ENCODE results near the gene GNG7. TPM values are rescaled to one million over a fixed set of nuclear protein-coding genes. Genes with fewer than 3 reads are reported as not detected.
"Not testable (repeated sequence)": the region's sequence is repeated elsewhere in the genome, so short reads cannot be mapped to it uniquely, and the experiment has no call there.

Gene GNG7
- total RNA-seq, 2 donors from 2014 or later: 2.1 to 4.5 TPM

GRCh38 chr19:2589441-2589840, 113.1 kb downstream of the GNG7 start:
- ATAC-seq (no peak), DNase-seq (no peak)
- H3K9me3 ChIP-seq (ENCODE audit: control insufficient read depth, low read length, poor library complexity, severe bottlenecking): no peaks in the 10 kb centered on the region
- peaks cover 5% of the 10 kb centered on the region for H3K4me1 Mint-ChIP-seq
- H3K27me3 Mint-ChIP-seq: no peaks in the 10 kb centered on the region
- H3K4me3 Mint-ChIP-seq: no peak overlapping the region
- H3K27ac Mint-ChIP-seq: peak overlapping the region; percentile 21
- peaks cover 3% of the 10 kb centered on the region for H3K36me3 Mint-ChIP-seq (ENCODE audit: low read depth)

DNA sequence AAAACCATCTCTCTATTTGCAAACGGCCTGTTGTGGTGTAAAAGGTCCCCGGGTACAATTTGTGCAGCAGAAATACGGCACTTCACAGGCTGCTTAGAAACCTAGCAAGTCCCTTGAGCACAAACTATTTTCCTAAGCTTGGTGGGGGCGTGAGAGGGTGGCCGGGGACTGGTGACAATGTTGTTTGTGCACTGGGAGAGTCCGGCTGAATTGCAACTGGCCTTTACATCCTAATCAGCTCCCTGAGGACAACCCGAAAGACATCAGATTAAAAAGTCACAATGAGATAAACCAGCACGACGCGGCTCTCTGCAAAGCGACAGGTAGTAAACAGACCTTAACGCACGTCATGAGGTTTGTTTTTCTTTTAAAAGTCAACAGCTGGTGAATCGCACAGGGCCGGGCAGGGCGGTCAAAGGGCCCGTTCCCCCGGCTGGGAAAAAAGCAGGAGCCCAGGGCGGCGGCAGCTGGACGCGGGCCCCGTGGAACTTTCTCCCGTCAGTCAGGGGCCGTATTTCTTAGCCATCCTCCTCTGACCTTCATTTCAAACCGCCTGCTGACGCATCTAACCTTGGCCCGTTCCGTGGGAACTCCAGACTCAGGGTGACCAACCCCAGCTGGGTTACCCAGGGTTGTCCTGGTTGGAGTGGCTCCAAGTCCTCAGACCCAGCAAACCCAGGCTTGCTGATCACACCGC, 114.3 kb downstream of the GNG7 start:
- H3K4me3 Mint-ChIP-seq: no peak overlapping the region
- peaks cover 3% of the 10 kb centered on the region for H3K36me3 Mint-ChIP-seq (ENCODE audit: low read depth)
- no peak for DNase-seq
- no peak for ATAC-seq
- H3K27me3 Mint-ChIP-seq: no peaks in the 10 kb centered on the region
- no peaks in the 10 kb centered on the region for H3K9me3 ChIP-seq (ENCODE audit: control insufficient read depth, low read length, poor library complexity, severe bottlenecking)
- no peak overlapping the region for H3K27ac Mint-ChIP-seq
- peaks cover 5% of the 10 kb centered on the region for H3K4me1 Mint-ChIP-seq

GRCh38 chr19:2587001-2587719, 115.3 kb downstream of the GNG7 start:
- no peak for ATAC-seq
- H3K27me3 Mint-ChIP-seq: no peaks in the 10 kb centered on the region
- H3K27ac Mint-ChIP-seq: no peak overlapping the region
- no peak for DNase-seq
- peaks cover 3% of the 10 kb centered on the region for H3K36me3 Mint-ChIP-seq (ENCODE audit: low read depth)
- H3K4me3 Mint-ChIP-seq: no peak overlapping the region
- no peaks in the 10 kb centered on the region for H3K9me3 ChIP-seq (ENCODE audit: control insufficient read depth, low read length, poor library complexity, severe bottlenecking)
- peaks cover 5% of the 10 kb centered on the region for H3K4me1 Mint-ChIP-seq

DNA sequence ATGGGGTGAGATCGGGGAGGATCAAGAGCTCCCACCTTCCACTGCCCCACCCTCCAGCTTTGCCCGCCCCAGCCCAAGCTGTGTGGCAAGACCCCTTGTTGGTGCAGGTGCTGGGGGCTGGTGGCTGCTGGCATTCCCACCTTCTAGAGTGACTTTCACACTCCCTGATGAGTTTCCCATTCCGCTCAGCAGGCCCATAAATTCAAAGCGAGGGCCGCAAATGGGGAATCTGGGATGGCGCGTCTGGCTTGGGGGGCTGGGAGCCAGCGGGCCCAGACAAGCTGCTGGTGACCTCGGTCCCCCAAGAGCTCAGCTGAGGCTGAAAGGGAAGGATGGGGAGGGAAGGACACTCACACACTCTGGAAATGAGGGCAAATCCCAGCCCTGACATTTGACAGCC, 116.3 kb downstream of the GNG7 start:
- no peaks in the 10 kb centered on the region for H3K27me3 Mint-ChIP-seq
- no peak overlapping the region for H3K4me3 Mint-ChIP-seq
- H3K4me1 Mint-ChIP-seq: peaks cover 5% of the 10 kb centered on the region
- ATAC-seq (no peak), DNase-seq (no peak)
- peaks cover 3% of the 10 kb centered on the region for H3K36me3 Mint-ChIP-seq (ENCODE audit: low read depth)
- H3K27ac Mint-ChIP-seq: no peak overlapping the region
- H3K9me3 ChIP-seq (ENCODE audit: control insufficient read depth, low read length, poor library complexity, severe bottlenecking): no peaks in the 10 kb centered on the region

DNA sequence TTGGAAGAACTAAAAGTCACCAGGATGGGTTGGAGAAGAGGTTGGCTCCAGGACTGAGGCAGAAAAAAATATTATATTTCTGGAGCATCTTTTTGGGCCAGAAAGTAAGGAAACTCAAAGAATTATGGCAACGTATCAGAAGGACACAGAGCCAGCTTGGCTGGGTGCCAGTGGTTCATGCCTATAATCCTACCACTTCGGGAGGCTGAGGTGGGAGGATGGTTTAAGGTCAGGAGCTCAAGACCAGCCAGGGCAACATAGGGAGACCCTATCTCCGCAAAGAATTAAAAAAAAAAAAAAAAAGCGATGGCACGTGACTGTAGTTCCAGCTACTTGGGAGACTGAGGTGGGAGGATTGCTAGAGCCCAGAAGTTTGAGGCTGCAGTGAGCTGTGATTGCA, 118.5 kb downstream of the GNG7 start:
- ATAC-seq (no peak), DNase-seq (no peak)
- H3K27ac Mint-ChIP-seq: no peak overlapping the region
- no peaks in the 10 kb centered on the region for H3K9me3 ChIP-seq (ENCODE audit: control insufficient read depth, low read length, poor library complexity, severe bottlenecking)
- no peaks in the 10 kb centered on the region for H3K27me3 Mint-ChIP-seq
- H3K4me3 Mint-ChIP-seq: no peak overlapping the region
- H3K4me1 Mint-ChIP-seq: peaks cover 5% of the 10 kb centered on the region
- no peaks in the 10 kb centered on the region for H3K36me3 Mint-ChIP-seq (ENCODE audit: low read depth)

- Mint-ChIP-seq H3K36me3 (ENCODE audit: low read depth) (no peaks in the 10 kb centered on the region), H3K27ac (no peak overlapping the region), H3K4me3 (no peak overlapping the region), H3K4me1 (peaks cover 2% of the 10 kb centered on the region), H3K27me3 (peaks cover 3% of the 10 kb centered on the region)
- ATAC-seq (no peak), DNase-seq (no peak)
- no peaks in the 10 kb centered on the region for H3K9me3 ChIP-seq (ENCODE audit: control insufficient read depth, low read length, poor library complexity, severe bottlenecking)
These were observed 119.2 kb downstream of the GNG7 start for GRCh38 chr19:2582984-2583956.

GRCh38 chr19:2580396-2580795, 122.1 kb downstream of the GNG7 start:
- not testable (repeated sequence) for H3K4me1 Mint-ChIP-seq

DNA sequence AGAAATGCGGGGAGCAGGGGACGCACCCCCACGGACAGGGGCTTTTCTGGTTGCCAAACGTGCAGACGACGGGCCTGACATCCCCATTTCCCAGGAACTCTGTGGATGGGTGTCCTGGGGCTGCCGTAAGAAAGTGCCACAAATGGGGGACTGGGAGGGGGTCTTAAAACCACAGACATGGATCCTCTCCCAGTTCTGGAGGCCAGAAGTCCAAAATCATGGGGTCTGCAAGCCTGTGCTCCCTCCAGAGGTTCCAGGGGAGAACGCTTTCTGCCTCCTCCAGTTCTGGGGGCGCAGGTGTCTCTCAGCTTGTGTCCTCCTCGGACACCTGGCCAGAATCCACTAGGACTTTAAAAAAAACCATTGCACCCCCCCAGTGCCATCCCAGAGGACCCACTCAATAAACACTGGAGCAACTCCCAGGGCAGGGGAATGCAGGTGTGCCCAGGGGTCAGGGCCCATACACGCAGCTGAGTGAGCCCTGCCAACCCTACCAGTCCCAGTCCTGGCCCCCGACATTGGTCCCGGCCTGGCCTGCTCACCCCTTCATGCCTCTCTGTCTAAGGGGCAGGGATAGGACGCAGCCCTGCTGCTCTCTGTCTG, 122.7 kb downstream of the GNG7 start:
- H3K27me3 Mint-ChIP-seq: peaks cover 6% of the 10 kb centered on the region
- H3K9me3 ChIP-seq (ENCODE audit: control insufficient read depth, low read length, poor library complexity, severe bottlenecking): no peaks in the 10 kb centered on the region
- no peak for DNase-seq
- ATAC-seq: no peak
- H3K4me1 Mint-ChIP-seq: peaks cover 2% of the 10 kb centered on the region
- H3K27ac Mint-ChIP-seq: no peak overlapping the region
- no peak overlapping the region for H3K4me3 Mint-ChIP-seq
- no peaks in the 10 kb centered on the region for H3K36me3 Mint-ChIP-seq (ENCODE audit: low read depth)

More at GRCh38 chr19:2580396-2580795, 122.1 kb downstream of the GNG7 start:
- not testable (repeated sequence) for H3K36me3 Mint-ChIP-seq (ENCODE audit: low read depth); ATAC-seq; H3K9me3 ChIP-seq (ENCODE audit: control insufficient read depth, low read length, poor library complexity, severe bottlenecking); H3K27me3 Mint-ChIP-seq; H3K27ac Mint-ChIP-seq; DNase-seq; H3K4me3 Mint-ChIP-seq

- ATAC-seq: peak; percentile 56
- DNase-seq: peak; percentile 36 to 47 (median 37)
- H3K4me1 Mint-ChIP-seq: peaks cover 4% of the 10 kb centered on the region
- H3K4me3 Mint-ChIP-seq: peak overlapping the region; percentile 50
- H3K9me3 ChIP-seq (ENCODE audit: control insufficient read depth, low read length, poor library complexity, severe bottlenecking): no peaks in the 10 kb centered on the region
- no peaks in the 10 kb centered on the region for H3K36me3 Mint-ChIP-seq (ENCODE audit: low read depth)
- H3K27ac Mint-ChIP-seq: no peak overlapping the region
- peaks cover 6% of the 10 kb centered on the region for H3K27me3 Mint-ChIP-seq
These were observed 123.4 kb downstream of the GNG7 start for GRCh38 chr19:2578901-2579677.

GRCh38 chr19:2578391-2578890, 124.1 kb downstream of the GNG7 start:
- Mint-ChIP-seq H3K4me1 (peaks cover 5% of the 10 kb centered on the region), H3K27ac (no peak overlapping the region), H3K4me3 (peak overlapping the region; percentile 50)

GRCh38 chr19:2577722-2578335, 124.7 kb downstream of the GNG7 start:
- Mint-ChIP-seq H3K27ac (no peak overlapping the region), H3K27me3 (peaks cover 6% of the 10 kb centered on the region), H3K36me3 (ENCODE audit: low read depth) (no peaks in the 10 kb centered on the region), H3K4me1 (peaks cover 5% of the 10 kb centered on the region), H3K4me3 (peak overlapping the region; percentile 50)
- ATAC-seq (no peak), DNase-seq (no peak)
- no peaks in the 10 kb centered on the region for H3K9me3 ChIP-seq (ENCODE audit: control insufficient read depth, low read length, poor library complexity, severe bottlenecking)

More at GRCh38 chr19:2578391-2578890, 124.1 kb downstream of the GNG7 start:
- Mint-ChIP-seq H3K36me3 (ENCODE audit: low read depth) (no peaks in the 10 kb centered on the region), H3K27me3 (peaks cover 6% of the 10 kb centered on the region)
- no peaks in the 10 kb centered on the region for H3K9me3 ChIP-seq (ENCODE audit: control insufficient read depth, low read length, poor library complexity, severe bottlenecking)
- no peak for DNase-seq
- ATAC-seq: no peak
